GM18499 (cell line): ENCODE measurements around the gene PTPN7.
"Not testable (repeated sequence)": the region's sequence is repeated elsewhere in the genome, so short reads cannot be mapped to it uniquely, and the experiment has no call there.

ENCODE experiments used
- ATAC-seq: cut with Tn5 transposase; IDR thresholded peaks from one replicate; pipeline ENCODE4 v1.9.1; 2021; ENCODE audit warnings: moderate number of reproducible peaks; ENCODE audit not compliant: insufficient read depth, unreplicated experiment

PTPN7 gene

DNA sequence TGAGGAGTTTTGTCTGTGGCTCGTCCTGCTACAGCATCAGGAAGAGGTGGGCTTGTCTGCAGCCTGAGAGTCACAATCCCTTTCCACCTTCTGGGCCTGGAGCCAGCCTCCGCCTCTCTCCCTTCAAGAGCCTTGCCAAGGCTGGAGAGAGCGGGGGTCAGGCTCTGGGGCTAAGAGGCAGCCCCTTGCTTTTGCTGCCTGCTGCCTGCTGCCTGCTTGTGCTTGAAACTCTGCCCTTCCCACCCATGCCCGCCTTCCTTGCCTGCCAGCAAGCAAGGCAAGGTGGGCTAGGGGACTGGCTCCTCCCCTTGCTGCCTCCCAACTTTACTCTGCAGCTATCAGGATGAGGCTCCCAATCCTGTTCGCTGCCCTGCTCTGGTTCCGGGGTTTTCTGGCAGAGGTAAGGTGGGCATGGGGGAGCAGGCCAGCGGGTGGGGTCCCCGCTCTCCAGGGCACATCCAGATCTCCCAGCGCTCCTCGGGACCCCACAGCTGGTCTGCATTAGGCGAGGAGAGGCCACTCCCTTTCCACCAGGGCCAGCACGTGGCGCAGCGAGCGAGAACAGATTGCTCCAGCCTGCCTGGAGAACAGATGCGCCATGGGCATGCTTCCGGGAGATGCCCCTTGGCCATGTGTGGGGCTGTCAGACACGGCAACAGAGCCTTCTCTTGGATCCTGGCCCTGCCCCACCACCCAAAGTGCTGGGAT, 7.5 kb upstream of the PTPN7 start:
- no peak for ATAC-seq

DNA sequence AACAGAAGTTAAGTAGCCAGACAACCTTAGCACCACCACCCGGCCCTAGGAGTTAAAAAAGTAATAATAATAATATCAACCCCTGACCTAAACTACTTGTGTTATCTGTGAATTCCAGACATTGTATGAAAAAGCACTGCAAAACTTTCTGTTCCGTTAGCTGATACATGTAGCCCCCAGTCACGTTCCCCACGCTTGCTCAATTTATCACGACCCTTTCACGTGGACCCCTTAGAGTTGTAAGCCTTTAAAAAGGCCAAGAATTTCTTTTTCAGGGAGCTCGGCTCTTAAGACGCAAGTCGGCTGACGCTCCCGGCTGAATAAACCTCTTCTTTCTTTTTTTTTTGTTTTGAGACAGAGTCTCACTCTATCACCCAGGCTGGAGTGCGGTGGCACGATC, 6.7 kb upstream of the PTPN7 start:
- not testable (repeated sequence) for ATAC-seq

DNA sequence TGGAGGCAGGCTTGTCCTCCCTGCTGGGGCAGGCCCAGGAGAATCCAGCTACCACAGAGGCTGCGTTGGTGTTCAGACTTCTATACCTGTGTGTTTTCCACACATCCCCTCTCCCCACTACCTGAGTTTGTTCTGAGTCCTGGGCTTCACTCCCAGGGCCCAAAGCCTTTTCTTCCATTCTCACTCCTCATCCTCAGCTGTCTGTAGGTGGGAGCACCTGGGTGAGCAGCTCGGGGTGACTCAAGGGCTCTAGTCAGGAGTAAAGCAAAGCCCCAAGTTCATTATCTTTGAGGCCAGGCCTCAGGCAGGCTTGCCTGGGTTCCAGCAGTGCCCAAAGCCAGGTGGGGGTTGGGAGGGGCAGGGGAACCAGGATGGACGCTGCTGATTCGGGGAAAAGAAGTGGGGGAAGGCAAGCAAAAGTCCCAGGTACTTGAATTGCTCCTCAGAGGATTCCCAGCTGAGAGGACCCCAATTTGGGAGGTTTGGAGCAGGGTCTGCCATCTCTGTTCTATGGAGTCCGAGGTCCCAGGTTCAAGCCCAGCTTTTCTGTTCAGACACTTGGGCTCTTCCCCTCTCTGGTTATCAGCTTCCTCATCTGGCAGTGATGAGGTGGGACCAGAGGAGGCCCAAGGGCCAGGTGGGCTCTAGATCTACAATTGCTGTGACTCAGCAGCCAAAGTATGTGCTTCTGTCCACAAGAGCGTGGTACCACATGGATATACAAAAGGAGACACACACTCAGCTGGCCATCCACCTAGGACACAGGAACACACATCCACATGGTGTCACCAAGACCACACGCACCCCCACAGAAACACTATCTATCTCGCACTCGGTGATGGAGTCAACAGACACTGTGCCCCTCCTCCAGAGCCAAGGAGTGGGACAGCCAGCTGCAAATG, 5.8 kb upstream of the PTPN7 start:
- no peak for ATAC-seq

DNA sequence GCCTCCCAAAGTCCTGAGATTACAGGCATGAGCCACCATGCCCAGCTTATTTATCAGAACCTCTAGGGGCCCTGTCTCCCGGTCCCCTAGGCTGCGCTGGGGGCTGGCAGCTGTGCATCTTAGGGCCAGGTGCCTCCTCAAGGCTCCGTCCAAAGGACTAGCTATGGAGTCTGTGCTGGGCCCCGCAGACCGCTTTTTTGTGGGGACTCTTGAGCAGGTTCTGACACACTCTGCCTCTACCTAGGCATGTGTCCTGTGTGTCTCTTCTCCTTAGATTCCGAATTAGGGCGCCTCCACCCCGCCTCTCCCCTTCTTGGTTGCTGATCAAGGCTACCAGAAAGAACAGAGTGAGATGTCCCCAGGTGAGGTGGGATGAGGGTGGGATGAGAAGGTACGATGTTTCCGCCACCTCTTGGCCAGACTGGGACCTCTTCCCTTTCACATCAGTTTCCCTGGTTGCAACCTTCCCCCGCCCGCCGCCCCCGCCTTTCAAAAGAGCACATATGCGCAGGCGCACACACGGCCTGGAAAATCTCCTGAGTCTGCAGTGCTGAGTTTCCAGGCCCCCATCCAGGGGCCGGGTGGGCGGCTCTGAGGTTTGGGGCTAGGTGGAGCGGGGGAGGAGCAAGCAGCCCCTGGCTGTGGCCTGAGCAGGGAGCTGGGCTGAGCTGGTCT, 5.0 kb upstream of the PTPN7 start:
- ATAC-seq: no peak

DNA sequence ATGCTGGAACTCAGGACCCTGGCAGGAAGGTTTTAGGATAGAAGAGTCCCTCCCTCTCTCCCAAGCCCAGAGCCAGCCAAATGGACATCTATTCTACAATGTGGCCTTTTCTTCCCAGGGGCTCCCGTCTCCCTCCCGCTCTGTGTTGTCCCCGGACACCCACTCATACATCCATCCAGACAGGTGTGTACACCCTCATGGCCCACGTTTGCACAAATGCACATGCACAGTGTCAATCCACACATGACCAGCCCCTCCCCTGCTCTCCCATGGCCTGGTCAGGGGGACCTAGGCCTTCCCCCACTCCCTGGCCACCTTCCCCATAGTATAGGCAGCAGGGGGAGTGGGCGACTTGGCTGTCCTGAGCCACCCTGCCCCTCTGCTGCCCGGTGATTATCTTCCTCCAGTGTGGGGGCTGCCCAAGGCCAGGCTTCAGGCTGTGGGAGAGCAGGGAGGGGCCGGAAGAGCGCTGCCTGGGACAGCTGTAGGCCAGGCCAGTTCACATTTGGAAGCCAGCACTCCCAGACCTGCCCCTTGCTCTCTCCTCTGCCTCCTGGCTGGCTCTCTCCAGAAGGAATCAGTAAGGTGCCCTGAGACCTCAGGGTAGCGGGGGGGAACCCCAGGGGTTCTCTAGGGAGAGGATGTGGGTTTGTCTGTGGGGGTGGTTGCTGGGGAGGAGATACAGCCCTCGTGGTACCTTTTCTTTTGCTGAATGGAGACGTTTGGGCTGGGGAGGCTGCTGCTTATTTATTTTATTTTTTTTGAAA, 4.1 kb upstream of the PTPN7 start:
- ATAC-seq: no peak

DNA sequence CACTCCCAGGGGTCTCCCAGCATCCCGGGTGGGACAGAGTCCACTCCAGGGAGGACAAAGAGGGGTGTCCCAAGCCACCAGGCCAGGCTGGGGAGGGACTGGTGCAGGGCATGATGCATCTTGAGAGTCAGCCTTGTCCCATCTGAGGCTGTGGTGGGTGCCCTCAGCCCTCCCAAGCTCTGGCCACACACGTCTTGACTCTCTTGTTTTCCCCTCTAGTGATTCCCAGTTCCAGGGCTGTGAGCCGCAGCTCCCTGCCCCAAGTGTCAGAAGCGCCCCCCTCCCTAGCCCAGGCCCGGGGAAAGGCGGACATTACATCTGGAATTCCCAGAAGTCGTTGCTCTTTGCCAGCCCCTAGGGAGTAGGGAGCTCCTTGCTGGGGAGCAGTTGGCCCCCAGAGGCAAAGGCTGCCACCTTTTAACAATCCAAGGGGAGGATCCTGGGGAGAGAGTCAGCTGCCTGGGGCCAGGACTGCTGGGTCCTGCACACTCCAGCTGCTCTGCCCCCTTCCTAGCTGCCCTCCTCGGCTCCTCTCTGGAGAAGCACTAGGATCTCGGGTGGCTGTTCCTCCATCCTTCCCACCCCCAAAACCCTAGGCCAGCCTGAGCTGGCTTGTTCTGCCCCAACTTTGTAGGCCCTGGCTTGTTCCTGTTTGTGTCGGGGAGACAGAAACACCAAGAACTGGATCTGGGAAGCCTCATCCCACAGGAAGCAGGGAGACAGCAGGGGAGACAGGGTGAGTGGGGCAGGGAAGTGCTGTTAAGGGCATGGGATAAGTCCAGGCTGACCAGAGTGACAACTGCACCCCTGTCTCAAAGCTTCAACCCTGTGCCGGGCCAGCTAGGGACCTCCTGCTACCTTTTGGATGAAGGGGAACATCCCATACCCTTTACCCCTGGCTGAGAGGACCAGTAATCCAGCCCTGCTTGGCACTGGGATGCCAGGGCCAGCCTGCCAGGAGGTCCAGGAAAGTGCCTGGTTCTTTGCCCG, 3.2 kb upstream of the PTPN7 start:
- ATAC-seq: no peak

DNA sequence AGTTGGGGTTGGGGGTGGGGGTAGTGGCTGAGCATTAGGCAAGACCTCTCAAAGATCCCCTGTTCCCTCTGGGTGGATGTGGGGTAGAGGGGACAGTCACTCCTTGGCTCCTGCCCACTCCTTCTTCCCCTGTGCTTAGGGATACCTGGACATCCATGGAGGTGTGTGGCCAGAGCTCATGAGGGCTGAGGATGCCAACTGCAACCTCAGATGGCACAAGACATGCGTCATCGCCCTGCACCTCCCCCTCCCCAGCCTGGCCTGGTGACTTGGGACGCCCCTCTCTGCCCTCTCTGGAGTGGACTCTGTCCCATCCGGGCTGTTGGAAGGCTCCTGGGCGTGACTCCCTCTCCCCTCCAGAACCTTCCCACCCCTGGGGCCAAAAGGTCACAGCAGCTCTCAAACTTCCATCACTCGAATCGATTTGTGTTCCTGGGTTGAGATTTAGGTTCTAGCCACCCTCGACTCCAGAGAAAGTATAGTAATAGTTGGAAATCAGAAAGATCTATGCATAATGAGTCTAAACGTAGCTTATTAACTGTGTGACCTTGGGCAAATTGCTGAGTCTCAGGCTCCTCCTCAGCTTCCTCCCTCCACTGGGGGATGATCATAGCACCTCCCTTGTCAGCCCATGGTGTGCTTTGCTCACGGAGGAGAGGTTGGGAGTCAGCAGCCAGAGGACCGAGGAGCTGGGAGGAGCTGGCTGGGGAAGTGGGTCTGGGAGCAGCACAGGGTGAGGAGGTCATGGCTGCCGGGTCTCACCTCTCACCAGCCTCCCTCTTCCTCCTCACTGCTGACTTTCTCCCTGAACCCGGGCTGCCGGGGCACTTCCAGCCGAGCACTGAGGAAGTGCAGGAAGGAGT, 2.2 kb upstream of the PTPN7 start:
- ATAC-seq: no peak

DNA sequence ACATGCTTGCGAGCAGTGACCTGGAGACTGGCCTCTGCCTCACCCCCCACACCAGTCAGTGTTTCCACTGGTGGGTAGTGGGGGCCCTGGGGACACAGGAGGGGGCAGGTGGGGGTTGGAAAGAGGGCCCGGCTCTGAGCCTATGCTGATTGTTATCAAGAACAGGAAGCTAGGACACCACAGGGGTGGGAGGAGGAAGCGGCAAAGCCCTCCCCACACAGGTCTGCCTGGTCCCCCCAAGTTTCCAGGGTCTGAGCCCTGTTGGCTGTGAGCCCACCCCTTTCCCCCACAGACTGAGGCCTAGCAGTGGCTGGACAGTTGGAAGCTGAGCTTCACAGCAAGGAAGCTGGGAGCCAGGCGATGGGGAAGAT, 1.6 kb upstream of the PTPN7 start:
- no peak for ATAC-seq

DNA sequence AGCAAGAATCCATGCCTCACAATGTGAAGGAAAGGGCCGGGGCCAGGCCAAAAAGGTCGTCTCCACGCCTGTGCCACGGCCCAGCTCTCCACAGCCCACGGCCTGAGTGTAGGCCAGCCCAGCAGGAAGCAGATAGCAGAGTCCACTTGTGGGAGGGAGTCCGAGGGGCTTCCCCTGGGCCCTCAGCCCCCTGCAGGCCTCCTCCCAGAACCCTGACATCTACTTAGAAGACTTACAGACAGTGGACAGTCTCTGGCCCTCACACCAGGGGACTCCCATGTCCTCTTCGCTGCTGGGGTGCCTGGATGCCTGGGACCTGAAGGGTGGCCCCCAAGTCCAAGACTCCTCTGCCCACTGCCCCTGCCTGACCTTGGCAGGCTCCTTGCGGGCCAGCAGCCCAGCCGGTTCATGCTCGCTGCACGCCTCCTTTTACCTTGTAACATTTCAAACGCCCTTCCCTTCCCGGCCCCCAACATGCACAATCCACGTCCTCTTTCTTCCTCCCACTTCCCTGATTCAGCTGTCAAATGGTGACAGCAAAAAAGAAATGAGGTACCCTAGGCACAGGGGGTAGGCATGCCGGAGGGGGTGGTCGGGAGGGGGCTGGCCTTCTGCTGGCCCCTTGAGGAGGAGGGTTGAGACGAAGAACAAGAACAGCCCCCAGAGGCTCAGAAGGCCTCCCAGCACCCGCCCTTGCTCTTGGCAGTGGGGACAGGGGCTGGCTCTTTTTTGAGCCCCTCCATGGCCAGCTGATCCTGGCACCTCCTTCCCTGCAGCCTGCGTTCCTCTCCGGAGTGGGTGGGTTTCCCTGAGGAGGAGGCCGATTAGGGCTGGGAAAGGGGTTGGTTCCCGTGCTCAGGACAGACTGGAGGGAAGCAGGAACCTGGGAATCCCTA, 997 bp upstream of the PTPN7 start:
- no peak for ATAC-seq

DNA sequence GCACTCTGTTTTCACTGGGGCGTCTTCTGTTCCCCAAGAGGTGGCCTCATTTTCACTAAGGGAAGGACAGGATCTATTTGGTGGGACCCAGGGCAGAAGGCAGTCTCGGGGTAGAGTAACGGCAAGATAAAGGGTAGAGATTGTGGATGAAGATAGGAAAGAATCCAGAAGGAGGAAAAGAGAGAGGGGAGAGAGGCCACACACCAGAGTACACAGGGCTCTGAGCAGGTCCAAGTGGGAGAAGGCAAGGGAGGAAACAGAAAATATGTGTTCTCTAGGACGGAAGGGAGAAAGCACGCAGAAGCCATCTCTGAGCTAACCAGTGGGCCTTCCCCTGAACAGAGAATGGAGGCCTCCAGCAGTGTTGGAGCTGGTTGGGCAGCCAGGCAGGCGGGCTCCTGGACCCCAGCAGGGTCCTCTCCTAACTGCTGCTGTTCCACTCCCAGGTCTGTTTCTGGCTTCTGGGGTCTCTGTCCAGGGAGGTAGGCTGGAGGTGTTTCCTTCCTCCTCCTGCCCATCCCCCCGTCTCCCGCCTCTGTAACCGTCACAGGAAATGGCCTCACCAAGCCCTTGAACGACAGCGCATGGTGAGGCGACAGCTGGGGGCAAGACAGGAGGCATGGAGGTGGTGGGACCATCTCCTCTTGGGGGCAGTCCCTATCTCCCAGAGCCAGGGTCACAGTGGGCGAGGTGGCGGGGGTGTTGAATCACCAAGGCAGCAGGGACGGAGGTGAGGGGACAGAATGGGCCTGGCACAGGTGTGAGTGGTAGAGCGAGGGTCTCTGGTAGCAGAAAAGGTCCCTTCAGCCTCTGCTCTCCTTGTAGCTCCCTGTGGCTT, 649 bp downstream of the PTPN7 start:
- ATAC-seq: no peak

DNA sequence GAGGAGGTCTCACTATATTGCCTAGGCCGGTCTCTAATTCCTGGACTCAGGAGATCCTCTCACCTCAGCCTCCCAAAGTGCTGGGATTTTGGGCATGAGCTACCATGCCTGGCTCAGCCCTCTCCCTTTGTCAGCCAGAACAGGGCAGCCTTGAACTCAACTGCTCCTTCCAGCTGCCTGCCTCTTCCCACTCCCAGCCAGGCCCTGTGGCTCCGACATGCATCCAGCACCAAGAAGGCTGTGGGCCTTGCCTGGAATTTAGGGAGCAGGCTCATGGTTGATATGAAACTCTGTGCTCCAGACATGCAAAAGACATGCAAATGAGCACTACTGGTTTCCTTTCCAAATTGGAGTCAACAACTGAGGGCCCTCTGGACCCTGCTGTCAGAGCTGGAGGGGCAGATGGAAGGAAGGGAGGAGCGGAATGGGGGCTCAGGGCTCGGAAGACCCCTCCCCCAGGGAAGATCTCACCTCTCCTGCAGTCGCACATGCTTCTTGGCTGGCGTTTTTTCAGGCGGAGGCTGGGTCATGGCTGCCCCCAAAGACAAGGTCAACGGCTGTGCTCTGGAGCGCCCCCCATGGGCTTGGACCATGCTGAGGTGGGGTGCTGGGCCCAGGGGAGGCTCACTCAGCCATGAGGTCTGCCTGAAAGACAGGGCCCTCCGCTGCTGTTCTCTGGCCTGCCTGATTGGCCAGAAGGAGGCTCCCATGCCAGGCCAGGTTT, 1.4 kb downstream of the PTPN7 start:
- no peak for ATAC-seq

DNA sequence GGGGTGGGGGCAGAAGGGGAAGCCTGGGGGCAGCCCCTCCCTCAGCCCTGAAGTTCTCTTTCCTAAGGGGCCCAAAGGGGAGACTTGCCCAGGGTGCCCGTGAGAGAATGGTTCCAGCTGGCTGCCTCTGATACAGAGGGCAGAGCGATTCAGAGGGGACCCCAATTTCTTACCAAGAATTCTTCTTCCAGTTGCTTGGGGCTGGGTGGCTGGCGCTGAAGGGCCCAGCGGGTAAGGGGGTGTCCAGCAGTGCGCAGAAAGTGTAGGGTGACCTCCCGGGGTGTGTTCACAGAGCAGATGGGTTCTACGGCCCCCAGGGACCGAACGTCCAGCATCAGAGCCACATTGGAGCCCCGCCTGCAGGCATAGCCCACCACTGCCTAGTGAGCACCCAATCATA, 2.5 kb downstream of the PTPN7 start:
- ATAC-seq: no peak

DNA sequence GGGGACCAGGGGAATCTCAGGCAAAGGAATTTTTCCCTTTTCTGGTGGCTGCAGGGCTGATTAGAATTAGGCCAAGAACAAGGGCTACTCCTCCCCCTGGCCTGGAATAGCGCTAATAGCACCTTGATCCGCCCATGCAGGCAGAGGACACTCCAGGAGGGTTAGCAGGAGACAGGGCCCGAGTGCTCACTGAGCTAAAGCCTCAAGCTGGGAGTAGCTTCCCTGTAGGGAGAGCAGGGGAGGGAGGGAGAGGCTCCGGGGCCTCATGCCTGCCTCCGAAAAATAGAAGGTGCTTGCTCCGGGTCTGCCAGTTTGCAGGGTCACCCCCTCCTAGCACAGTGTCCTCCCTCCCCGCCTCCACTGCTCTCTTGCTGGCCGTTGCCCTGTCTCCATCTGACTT, 3.8 kb downstream of the PTPN7 start:
- ATAC-seq: no peak

DNA sequence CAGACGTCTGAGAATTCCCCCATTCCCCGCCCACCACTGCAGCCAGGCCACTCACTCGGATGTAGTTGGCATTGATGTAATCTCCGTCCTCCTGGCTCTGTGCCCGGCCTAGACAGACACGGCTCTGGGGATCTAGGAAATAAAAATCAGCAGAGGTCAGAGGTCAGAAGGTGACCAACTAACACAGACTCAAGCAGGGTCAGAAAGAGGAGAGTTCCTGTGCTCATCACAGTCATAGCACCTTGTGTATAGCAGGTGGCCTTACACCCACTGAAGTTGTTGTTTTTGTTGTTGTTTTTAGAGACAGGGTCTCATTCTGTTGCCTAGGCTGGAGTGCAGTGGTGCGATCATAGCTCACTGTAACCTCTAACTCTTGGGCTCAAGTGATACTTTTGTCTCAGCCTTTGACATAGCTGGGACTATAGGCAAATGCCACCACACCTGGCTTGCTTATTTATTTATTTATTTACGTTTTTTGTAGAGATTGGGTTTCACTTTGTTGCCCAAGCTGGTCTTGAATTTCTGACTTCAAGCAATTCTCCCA, 4.9 kb downstream of the PTPN7 start:
- no peak for ATAC-seq

DNA sequence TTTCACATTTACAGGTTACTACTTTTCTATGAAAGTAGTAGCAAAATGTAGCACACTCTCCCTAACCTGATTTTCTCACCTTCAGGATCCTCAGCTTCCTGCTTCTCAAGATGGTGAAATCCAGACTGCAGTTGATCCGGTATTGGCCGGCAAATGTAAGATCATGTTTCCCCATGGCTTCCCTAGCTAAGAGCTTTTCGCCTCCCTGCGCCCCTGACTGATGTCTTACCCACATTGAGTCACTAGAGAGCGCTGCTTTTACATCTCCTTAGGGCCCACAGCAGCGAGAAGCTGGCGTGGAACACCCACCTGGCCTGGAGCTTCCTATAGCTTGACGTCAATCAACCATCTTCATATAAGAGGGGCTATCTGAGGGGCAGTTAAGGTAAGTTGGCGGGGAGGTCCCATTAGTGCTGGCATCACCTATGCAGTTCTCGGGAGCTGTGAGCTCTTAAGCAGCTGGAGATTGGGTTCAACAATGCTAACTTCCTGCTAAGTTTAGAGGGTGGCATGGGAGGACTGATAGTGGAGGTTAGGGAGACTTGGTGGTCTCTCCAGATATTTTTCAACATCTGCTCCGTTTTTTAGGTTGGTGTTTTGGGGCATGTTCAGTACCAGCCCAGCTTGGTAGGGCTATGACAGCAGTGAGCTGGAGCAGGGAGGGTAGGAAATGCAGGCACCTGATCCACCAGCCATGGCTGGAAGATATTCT, 5.5 kb downstream of the PTPN7 start:
- ATAC-seq: no peak
